ENCODE data around the gene GLB1L2.

GLB1L2 gene

DNA sequence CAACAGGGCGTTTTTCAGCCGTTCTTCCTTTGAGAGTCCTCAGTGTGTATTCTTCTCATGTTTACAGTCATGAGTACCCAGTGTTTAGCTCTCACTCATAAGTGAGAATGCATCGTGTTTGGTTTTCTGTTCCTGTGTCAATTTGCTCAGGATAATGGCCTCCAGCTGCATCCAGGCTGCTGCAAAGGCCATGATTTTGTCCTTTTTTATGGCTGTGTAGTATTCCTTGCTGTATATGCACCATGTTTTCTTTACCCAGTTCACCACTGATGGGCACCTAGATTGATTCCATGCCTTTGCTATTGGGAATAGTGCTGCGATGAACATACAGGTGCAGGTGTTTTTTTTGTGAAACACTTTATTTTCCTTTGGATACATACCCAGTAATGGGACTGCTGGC, 56.8 kb downstream of the GLB1L2 start:
- TF ChIP-seq, protein P1, sequence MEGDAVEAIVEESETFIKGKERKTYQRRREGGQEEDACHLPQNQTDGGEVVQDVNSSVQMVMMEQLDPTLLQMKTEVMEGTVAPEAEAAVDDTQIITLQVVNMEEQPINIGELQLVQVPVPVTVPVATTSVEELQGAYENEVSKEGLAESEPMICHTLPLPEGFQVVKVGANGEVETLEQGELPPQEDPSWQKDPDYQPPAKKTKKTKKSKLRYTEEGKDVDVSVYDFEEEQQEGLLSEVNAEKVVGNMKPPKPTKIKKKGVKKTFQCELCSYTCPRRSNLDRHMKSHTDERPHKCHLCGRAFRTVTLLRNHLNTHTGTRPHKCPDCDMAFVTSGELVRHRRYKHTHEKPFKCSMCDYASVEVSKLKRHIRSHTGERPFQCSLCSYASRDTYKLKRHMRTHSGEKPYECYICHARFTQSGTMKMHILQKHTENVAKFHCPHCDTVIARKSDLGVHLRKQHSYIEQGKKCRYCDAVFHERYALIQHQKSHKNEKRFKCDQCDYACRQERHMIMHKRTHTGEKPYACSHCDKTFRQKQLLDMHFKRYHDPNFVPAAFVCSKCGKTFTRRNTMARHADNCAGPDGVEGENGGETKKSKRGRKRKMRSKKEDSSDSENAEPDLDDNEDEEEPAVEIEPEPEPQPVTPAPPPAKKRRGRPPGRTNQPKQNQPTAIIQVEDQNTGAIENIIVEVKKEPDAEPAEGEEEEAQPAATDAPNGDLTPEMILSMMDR (IDR thresholded peaks at IDR 0.05; ENCODE audit: insufficient read depth, low read depth, low read length, missing control alignments): no peak
- no peak overlapping the region for H3K4me3 ChIP-seq (ENCODE audit: low read depth, low read length)
- no peak for DNase-seq (ENCODE audit: low read depth)

DNA sequence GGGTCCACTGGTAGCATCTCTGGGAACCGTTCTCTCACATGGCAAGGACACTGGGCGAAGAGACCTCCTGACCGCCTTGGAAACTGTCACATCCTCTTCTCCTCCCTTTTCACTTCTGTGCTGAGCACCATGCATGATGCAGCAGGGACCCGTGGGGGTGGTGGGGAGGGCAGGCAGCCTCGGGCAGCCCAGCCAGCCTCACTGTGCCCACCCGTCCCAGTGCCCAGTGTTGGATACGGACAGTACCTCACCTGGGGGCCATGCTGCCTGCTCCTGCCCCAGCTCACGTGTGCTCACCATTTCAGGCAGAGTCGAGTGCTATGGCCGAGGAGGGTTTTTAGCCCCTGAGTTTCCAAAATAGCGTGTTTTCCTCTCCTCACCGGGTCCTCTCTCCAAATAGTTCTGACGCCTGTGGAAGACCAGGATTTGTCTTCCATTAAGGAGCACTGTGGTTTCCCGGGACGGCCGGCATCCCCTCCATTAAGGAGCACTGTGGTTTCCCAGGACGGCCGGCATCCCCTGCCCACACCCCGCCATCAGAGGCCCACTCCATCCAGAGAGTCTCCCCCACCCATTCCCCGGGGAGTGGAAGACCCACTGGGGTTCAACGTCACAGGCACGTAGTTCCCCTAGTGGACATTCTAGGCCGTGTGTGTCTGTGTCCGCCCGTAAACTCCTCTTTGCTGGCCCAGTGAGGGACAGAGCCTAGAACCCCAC, 57.8 kb downstream of the GLB1L2 start:
- no peak overlapping the region for H3K4me3 ChIP-seq (ENCODE audit: low read depth, low read length)
- TF ChIP-seq, protein P1 (IDR thresholded peaks at IDR 0.05; ENCODE audit: insufficient read depth, low read depth, low read length, missing control alignments): no peak
- DNase-seq (ENCODE audit: low read depth): no peak

DNA sequence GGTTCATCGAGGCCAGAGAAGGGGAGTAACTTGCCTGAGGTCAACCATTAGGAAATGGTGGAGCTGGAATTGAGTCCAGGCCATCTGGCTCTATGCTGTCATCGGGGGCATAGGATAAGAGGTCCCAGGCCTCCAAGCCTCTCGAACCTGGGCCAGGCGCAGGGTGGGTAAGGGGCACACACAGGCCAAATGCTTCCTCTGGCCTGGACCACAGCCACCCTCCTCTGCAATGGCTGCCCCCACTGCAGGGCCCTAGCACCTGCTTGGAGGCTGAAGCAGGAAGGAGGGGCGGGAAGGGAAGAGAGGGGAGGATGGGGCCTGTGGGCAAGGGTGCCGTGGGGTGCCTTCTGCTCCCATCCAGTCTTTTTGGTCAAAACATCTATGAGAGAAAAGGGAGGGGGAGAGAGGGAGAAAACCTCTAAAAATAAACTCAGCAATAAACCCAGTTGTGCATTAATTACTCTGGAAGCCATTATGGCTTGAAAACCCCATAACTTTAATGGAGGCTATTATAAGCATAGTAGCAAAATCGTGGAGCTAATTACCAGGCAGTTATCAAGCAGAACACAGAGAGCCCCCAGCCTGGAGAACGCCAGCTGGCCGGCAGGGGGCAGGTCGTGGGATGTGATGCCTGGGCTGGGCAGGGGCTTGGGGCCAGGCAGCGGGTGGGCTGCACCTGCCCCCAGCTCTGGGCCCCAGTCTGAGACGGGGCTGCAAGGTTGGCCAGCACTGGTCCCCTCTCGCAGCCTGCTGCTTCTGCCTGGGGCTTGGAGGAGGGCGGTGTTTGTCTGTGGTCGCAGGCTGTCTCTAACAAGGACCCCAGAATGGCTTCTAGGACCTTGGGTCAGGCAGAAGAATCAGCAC, 59.1 kb downstream of the GLB1L2 start:
- no peak overlapping the region for H3K4me3 ChIP-seq (ENCODE audit: low read depth, low read length)
- DNase-seq (ENCODE audit: low read depth): no peak
- TF ChIP-seq, protein P1 (IDR thresholded peaks at IDR 0.05; ENCODE audit: insufficient read depth, low read depth, low read length, missing control alignments): no peak

DNA sequence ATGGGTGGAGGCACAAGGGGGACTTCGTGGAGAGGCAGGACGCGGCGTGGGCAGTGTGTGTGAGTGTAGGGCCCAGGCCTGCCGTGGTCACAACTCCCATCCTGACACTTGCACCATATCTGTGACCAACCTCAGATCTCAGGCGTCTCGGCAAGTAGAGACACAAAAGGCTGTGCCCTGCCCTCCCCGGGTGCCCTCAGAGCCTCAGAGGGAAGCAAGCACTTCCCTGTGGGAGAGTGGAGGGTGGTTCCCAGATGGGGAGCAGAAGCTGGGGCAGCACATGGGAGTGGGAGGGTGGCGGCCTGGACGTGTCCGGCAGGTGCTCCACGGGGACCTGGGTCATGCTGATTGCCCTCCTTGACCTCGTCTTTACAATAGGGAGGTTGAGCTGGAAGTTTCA, 59.9 kb downstream of the GLB1L2 start:
- TF ChIP-seq, protein P1 (IDR thresholded peaks at IDR 0.05; ENCODE audit: insufficient read depth, low read depth, low read length, missing control alignments): no peak
- no peak for DNase-seq (ENCODE audit: low read depth)
- H3K4me3 ChIP-seq (ENCODE audit: low read depth, low read length): no peak overlapping the region

DNA sequence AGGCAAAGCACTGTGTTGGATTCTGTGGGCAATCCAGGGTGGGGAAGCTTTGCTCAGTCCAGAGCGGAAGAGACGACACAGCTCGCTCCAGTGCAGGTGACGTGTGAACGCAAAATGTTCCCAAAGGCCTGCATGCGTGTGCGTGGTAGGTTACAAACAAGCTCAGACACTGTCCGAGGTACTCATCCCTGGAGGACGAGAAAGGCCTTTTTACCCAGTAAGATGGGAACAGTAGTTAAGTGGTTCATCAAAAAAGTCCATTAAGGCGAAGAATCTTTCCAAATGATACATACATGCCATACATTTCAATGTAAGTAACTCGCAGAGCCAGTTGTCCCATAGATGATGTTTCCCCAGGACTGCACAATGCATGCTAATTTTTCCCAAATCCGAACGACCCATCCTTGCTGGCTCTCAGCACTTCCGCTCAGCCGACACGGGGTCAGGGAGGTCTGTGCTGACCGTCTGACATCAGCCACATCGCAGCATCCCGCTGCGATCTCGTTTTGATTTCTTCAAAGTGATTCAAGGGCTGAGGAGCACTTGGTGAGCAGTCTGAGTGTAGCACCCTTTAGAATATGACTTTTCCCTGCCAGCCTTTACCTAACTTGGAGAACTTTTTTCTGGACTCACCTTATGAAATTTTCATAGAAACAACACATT, 61.3 kb downstream of the GLB1L2 start:
- TF ChIP-seq, protein P1 (IDR thresholded peaks at IDR 0.05; ENCODE audit: insufficient read depth, low read depth, low read length, missing control alignments): no peak
- no peak overlapping the region for H3K4me3 ChIP-seq (ENCODE audit: low read depth, low read length)
- no peak for DNase-seq (ENCODE audit: low read depth)

DNA sequence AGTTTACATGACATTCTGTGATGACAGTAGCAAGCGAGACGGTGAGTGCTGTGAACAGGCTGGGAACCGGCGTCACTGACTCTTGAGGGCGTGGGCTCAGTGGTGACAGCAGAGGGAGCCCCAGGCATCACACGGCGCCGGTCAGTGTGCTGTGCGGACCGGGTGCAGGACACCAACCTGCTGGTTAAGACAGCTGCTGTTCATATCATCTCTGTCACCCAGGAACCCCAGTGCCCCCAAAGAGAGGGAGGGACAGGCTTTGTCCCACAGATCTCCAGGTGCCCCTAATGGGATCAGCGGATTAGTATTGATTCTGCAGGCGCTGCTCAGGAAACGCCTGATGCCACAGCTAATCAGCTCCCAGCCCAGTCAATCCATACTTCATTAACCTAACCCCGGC, 61.9 kb downstream of the GLB1L2 start:
- no peak overlapping the region for H3K4me3 ChIP-seq (ENCODE audit: low read depth, low read length)
- DNase-seq (ENCODE audit: low read depth): no peak
- TF ChIP-seq, protein P1 (IDR thresholded peaks at IDR 0.05; ENCODE audit: insufficient read depth, low read depth, low read length, missing control alignments): no peak

Measured in GM12865 (cell line).